ENCODE measurements around the gene STAT4.

Gene STAT4

GRCh38 chr2:191018048-191018447 lies 132.7 kb downstream of the STAT4 start:
- H3K4me1 ChIP-seq (ENCODE audit: control insufficient read depth, insufficient read depth, low read length), result no peaks in the 10 kb centered on the region; the same call in 1 of the 2 replicates
- WGBS (ENCODE audit: insufficient coverage, insufficient read length), result no CpG with 5 or more reads among the region's 1 CpG
- no peaks in the 10 kb centered on the region for H3K36me3 ChIP-seq (ENCODE audit: control insufficient read depth, insufficient read depth, low read length)
- no peak for DNase-seq (ENCODE audit: low read depth, low spot score)
- no peak overlapping the region for H3K27ac ChIP-seq (ENCODE audit: low read length)
- no peaks in the 10 kb centered on the region for H3K9me3 ChIP-seq (ENCODE audit: control insufficient read depth, insufficient read depth, low read length)
- peaks cover 2% of the 10 kb centered on the region; the same call in 1 of the 2 replicates for H3K27me3 ChIP-seq (ENCODE audit: control insufficient read depth, insufficient read depth, low read length)
- no peak overlapping the region for H3K4me3 ChIP-seq (ENCODE audit: low read length)

DNA sequence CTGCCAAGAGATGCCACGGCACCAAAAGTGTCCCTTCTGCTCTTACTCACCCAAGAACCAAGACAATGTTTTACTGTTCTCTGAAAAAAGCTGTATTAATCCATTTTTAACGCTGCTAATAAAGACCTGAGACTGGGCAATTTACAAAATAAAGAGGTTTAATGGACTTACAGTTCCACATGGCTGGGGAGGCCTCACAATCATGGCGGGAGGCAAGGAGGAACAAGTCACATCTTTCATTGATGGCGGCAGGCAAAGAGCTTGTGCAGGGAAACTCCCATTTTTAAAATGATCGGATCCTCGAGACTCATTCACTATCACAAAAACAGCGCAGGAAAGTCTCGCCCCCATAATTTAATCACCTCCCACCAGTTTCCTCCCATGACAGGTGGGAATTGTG lies 135.0 kb downstream of the STAT4 start:
- no peak overlapping the region for H3K4me3 ChIP-seq (ENCODE audit: low read length)
- H3K27ac ChIP-seq (ENCODE audit: low read length), result no peak overlapping the region
- WGBS (ENCODE audit: insufficient coverage, insufficient read length), result no CpG with 5 or more reads among the region's 8 CpGs
- DNase-seq (ENCODE audit: low read depth, low spot score), result no peak
- no peaks in the 10 kb centered on the region for H3K36me3 ChIP-seq (ENCODE audit: control insufficient read depth, insufficient read depth, low read length)
- H3K4me1 ChIP-seq (ENCODE audit: control insufficient read depth, insufficient read depth, low read length), result no peaks in the 10 kb centered on the region; the same call in 1 of the 2 replicates
- no peaks in the 10 kb centered on the region for H3K9me3 ChIP-seq (ENCODE audit: control insufficient read depth, insufficient read depth, low read length)
- H3K27me3 ChIP-seq (ENCODE audit: control insufficient read depth, insufficient read depth, low read length), result peaks cover 2% of the 10 kb centered on the region; the same call in 1 of the 2 replicates

DNA sequence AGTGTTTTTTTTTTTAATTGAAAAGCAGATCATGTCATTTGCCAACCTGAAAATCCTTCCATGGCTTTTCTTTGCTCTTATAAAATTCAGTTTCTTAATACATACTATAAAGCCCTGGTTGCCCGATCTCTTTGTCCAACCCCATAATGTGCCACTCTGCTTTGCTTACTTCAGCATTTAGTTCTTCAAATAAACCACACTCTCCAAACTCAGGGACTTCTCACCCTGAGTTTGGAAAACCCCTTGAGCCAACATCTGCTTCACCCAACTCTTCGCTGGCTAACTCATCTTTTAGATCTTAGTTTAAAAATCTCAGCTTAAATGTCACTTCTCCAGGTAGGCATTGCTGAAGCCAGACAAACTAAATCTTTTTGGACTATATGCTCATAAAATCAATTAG lies 135.6 kb downstream of the STAT4 start:
- Histone ChIP-seq H3K27me3 (ENCODE audit: control insufficient read depth, insufficient read depth, low read length) (peaks cover 2% of the 10 kb centered on the region; the same call in 1 of the 2 replicates), H3K4me3 (ENCODE audit: low read length) (no peak overlapping the region), H3K27ac (ENCODE audit: low read length) (no peak overlapping the region), H3K9me3 (ENCODE audit: control insufficient read depth, insufficient read depth, low read length) (no peaks in the 10 kb centered on the region), H3K4me1 (ENCODE audit: control insufficient read depth, insufficient read depth, low read length) (no peaks in the 10 kb centered on the region; the same call in 1 of the 2 replicates), H3K36me3 (ENCODE audit: control insufficient read depth, insufficient read depth, low read length) (no peaks in the 10 kb centered on the region)
- no CpG with 5 or more reads among the region's 2 CpGs for WGBS (ENCODE audit: insufficient coverage, insufficient read length)
- DNase-seq (ENCODE audit: low read depth, low spot score), result no peak

DNA sequence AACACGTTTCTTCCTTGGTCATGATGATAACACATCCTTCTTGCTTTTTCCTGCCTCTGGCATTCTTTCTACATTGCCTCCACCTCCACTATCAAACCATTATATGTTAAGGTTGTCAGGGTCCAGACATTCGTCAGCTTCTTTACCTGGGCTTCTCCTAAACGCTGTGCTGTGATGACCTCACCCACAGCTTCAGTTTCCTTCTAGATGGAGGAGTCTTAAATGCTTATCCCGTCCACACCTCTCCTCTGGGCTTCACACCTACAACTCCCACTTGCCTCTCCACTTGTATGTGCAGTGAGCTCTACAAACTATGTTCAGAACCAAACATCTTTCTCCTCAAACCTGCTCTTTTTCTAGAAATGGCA lies 136.2 kb downstream of the STAT4 start:
- WGBS (ENCODE audit: insufficient coverage, insufficient read length), result no CpG with 5 or more reads among the region's 4 CpGs
- Histone ChIP-seq H3K9me3 (ENCODE audit: control insufficient read depth, insufficient read depth, low read length) (no peaks in the 10 kb centered on the region), H3K36me3 (ENCODE audit: control insufficient read depth, insufficient read depth, low read length) (no peaks in the 10 kb centered on the region), H3K27me3 (ENCODE audit: control insufficient read depth, insufficient read depth, low read length) (peaks cover 2% of the 10 kb centered on the region; the same call in 1 of the 2 replicates), H3K27ac (ENCODE audit: low read length) (no peak overlapping the region), H3K4me1 (ENCODE audit: control insufficient read depth, insufficient read depth, low read length) (no peaks in the 10 kb centered on the region; the same call in 1 of the 2 replicates), H3K4me3 (ENCODE audit: low read length) (peak overlapping the region; percentile 79; the same call in 1 of the 2 replicates)
- DNase-seq (ENCODE audit: low read depth, low spot score), result no peak

DNA sequence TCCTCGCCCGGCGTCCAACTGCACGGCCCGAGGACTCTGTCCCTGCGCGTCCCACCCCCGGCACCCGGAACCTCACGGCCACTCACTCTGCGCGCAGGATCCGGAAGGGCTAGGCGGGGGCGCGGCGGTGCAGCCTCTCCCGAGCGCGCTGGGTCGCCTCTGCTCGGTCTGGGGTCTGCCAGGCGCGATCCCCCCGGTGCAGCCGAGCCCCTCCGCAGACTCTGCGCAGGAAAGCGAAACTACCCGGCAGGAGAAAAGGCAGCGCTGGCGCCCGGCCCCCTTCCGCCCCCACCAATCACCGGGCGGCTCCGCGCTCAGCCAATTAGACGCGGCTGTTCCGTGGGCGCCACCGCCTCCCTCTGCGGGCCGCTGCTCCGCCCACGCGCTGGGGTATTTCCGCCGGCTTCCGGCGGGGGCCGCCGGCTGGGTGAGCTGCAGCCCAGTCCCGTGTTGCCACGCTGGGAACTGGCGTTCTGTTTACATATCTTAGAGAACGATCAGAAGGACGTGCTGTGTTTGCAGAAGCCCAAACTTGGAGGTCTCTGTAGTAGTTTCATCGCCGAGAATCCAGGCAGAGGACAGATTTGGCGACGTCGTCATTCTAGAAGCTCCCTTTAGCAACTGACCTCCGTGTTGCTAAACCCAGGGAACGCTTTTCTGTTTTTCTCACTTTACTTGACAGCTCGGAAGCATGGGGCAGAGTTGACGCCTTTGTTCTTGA lies 136.7 kb downstream of the STAT4 start, which contains the start of gene STAT1:
Gene STAT1 (minus strand): TSS at position 240 of the 721 bp plus-strand sequence. CDS start 4,168 bp downstream, outside the sequence.
- peaks cover 2% of the 10 kb centered on the region; the same call in 1 of the 2 replicates for H3K27me3 ChIP-seq (ENCODE audit: control insufficient read depth, insufficient read depth, low read length)
- H3K4me1 ChIP-seq (ENCODE audit: control insufficient read depth, insufficient read depth, low read length), result no peaks in the 10 kb centered on the region; the same call in 1 of the 2 replicates
- peak; percentile 83 for DNase-seq (ENCODE audit: low read depth, low spot score)
- no peaks in the 10 kb centered on the region for H3K9me3 ChIP-seq (ENCODE audit: control insufficient read depth, insufficient read depth, low read length)
- H3K36me3 ChIP-seq (ENCODE audit: control insufficient read depth, insufficient read depth, low read length), result no peaks in the 10 kb centered on the region
- no peak within 1 kb of the TSS for H3K27ac ChIP-seq (ENCODE audit: low read length)
- no CpG with 5 or more reads among the region's 68 CpGs for WGBS (ENCODE audit: insufficient coverage, insufficient read length)
- H3K4me3 ChIP-seq (ENCODE audit: low read length), result peak within 1 kb of the TSS; percentile 79; the same call in 1 of the 2 replicates

GRCh38 chr2:191013682-191013931 lies 137.2 kb downstream of the STAT4 start:
- no peak overlapping the region for H3K27ac ChIP-seq (ENCODE audit: low read length)
- no peaks in the 10 kb centered on the region; the same call in 1 of the 2 replicates for H3K4me1 ChIP-seq (ENCODE audit: control insufficient read depth, insufficient read depth, low read length)
- no peaks in the 10 kb centered on the region; the same call in 1 of the 2 replicates for H3K36me3 ChIP-seq (ENCODE audit: control insufficient read depth, insufficient read depth, low read length)
- no peaks in the 10 kb centered on the region for H3K9me3 ChIP-seq (ENCODE audit: control insufficient read depth, insufficient read depth, low read length)
- DNase-seq (ENCODE audit: low read depth, low spot score), result no peak
- H3K4me3 ChIP-seq (ENCODE audit: low read length), result peak overlapping the region; percentile 79; the same call in 1 of the 2 replicates
- WGBS (ENCODE audit: insufficient coverage, insufficient read length), result no CpG with 5 or more reads among the region's 14 CpGs
- H3K27me3 ChIP-seq (ENCODE audit: control insufficient read depth, insufficient read depth, low read length), result peaks cover 2% of the 10 kb centered on the region; the same call in 1 of the 2 replicates

GRCh38 chr2:191012845-191013681 lies 137.7 kb downstream of the STAT4 start:
- H3K4me1 ChIP-seq (ENCODE audit: control insufficient read depth, insufficient read depth, low read length), result no peaks in the 10 kb centered on the region; the same call in 1 of the 2 replicates
- DNase-seq (ENCODE audit: low read depth, low spot score), result no peak
- H3K27ac ChIP-seq (ENCODE audit: low read length), result no peak overlapping the region
- H3K9me3 ChIP-seq (ENCODE audit: control insufficient read depth, insufficient read depth, low read length), result no peaks in the 10 kb centered on the region
- H3K4me3 ChIP-seq (ENCODE audit: low read length), result peak overlapping the region; percentile 79; the same call in 1 of the 2 replicates
- H3K36me3 ChIP-seq (ENCODE audit: control insufficient read depth, insufficient read depth, low read length), result no peaks in the 10 kb centered on the region; the same call in 1 of the 2 replicates
- peaks cover 2% of the 10 kb centered on the region; the same call in 1 of the 2 replicates for H3K27me3 ChIP-seq (ENCODE audit: control insufficient read depth, insufficient read depth, low read length)
- whole genome bisulfite sequencing (ENCODE audit: insufficient coverage, insufficient read length), result no CpG with 5 or more reads among the region's 14 CpGs

DNA sequence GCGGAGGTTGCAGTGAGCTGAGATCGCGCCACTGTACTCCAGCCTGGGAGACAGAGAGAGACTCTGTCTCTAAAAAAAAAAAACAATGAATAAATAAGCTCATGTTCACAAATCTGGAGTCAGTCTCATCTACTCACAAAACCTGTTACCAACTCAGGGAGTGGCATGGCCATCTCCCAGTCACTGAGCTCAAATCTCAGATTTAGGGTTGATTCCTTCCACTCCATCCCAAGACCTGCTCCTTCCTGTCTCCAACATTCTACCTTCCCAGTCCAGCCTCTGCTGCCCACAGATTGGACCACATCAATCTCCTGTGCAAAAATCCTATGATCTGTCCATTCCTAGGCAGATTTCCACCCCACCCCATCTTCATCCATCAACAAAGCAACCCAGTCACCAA lies 138.4 kb downstream of the STAT4 start:
- Histone ChIP-seq H3K27ac (ENCODE audit: low read length) (no peak overlapping the region), H3K4me3 (ENCODE audit: low read length) (no peak overlapping the region), H3K9me3 (ENCODE audit: control insufficient read depth, insufficient read depth, low read length) (no peaks in the 10 kb centered on the region), H3K4me1 (ENCODE audit: control insufficient read depth, insufficient read depth, low read length) (no peaks in the 10 kb centered on the region; the same call in 1 of the 2 replicates), H3K27me3 (ENCODE audit: control insufficient read depth, insufficient read depth, low read length) (peaks cover 2% of the 10 kb centered on the region; the same call in 1 of the 2 replicates), H3K36me3 (ENCODE audit: control insufficient read depth, insufficient read depth, low read length) (no peaks in the 10 kb centered on the region; the same call in 1 of the 2 replicates)
- no CpG with 5 or more reads among the region's 3 CpGs for WGBS (ENCODE audit: insufficient coverage, insufficient read length)
- DNase-seq (ENCODE audit: low read depth, low spot score), result no peak

DNA sequence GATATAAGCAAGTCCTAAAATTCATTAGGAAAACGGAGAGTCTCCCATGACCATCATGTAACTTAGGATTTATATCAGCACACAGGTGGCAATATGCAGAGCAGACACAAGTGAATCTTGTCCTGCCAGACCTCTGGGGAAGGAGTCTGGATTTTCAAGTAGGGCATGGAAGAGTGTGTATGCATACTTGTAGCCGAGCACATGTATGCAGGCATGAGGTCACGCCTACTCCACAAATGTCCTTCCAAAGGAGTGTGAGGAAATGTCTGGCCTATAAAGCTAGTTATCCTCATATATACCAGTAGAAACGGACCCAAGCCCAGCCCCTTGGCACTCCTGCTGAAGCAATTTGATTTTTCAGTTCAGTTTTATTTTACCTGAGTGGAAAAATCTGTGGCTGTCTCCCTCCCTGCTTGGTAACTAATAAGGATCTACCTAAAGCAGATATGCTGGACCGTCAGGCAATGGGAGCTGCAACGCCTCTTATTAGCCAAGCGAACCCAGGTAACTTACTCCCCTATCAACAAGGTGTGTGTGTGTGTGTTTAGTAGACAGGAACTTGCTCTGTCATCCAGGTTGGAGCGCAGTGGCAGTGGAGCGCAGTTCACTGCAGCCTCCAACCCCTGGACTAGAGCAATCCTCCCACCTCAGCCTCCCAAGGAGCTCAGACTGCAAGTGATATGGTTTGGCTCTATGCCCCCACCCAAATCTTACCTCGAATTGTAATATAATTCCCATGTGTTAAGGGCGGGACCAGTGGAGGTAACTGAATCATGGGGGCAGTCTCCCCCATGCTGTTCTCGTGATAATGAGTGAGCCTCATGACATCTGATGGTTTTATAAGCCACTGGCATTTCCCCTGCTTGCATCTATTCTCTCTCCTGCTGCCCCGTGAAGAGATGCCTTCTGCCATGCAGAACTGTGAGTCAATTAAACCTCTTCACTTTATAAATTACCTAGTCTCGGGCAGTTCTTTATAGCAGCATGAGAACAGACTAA lies 139.6 kb downstream of the STAT4 start:
- H3K27me3 ChIP-seq (ENCODE audit: control insufficient read depth, insufficient read depth, low read length), result peaks cover 2% of the 10 kb centered on the region; the same call in 1 of the 2 replicates
- H3K27ac ChIP-seq (ENCODE audit: low read length), result no peak overlapping the region
- no CpG with 5 or more reads among the region's 14 CpGs for WGBS (ENCODE audit: insufficient coverage, insufficient read length)
- H3K4me3 ChIP-seq (ENCODE audit: low read length), result no peak overlapping the region
- no peaks in the 10 kb centered on the region for H3K9me3 ChIP-seq (ENCODE audit: control insufficient read depth, insufficient read depth, low read length)
- H3K4me1 ChIP-seq (ENCODE audit: control insufficient read depth, insufficient read depth, low read length), result no peaks in the 10 kb centered on the region; the same call in 1 of the 2 replicates
- peaks cover 8% of the 10 kb centered on the region; the same call in 1 of the 2 replicates for H3K36me3 ChIP-seq (ENCODE audit: control insufficient read depth, insufficient read depth, low read length)
- no peak for DNase-seq (ENCODE audit: low read depth, low spot score)

Measured in iPS DF 6.9 (cell line).